ENCODE measurements around the gene ROGDI. TPM values are rescaled to one million over a fixed set of nuclear protein-coding genes. Genes with fewer than 3 reads are reported as not detected.

The ROGDI gene
- total RNA-seq, 4 donors from 2014 or later: 9.8 to 16.1 (median 12.2) TPM

- no peak for DNase-seq (ENCODE audit: low spot score in 2 of 2)
- Histone ChIP-seq H3K4me3 (no peak overlapping the region), H3K9me3 (no peaks in the 10 kb centered on the region), H3K27ac (no peak overlapping the region), H3K36me3 (no peaks in the 10 kb centered on the region), H3K27me3 (no peaks in the 10 kb centered on the region), H3K4me1 (no peaks in the 10 kb centered on the region)
- WGBS: 63% methylated on average over 10 of the region's 10 CpGs
- TF ChIP-seq CTCF (IDR thresholded peaks at IDR 0.05): no peak
These were observed 11.6 kb downstream of the ROGDI start for GRCh38 chr16:4790871-4791270.

- Histone ChIP-seq H3K36me3 (no peaks in the 10 kb centered on the region), H3K4me3 (no peak overlapping the region), H3K4me1 (no peaks in the 10 kb centered on the region), H3K27ac (no peak overlapping the region), H3K9me3 (no peaks in the 10 kb centered on the region), H3K27me3 (no peaks in the 10 kb centered on the region)
- 85% methylated on average over 10 of the region's 10 CpGs for WGBS
- TF ChIP-seq POLR2AphosphoS5 (IDR thresholded peaks at IDR 0.05): no peak
- TF ChIP-seq CTCF (IDR thresholded peaks at IDR 0.05): no peak
- TF ChIP-seq POLR2A (IDR thresholded peaks at IDR 0.05): no peak
- TF ChIP-seq EP300 (IDR thresholded peaks at IDR 0.05): no peak
- no peak for DNase-seq (ENCODE audit: low spot score in 2 of 2)
These were observed 12.2 kb downstream of the ROGDI start for GRCh38 chr16:4790261-4790660.

- 92% methylated on average over 7 of the region's 7 CpGs for WGBS
- Histone ChIP-seq H3K4me1 (no peaks in the 10 kb centered on the region), H3K27me3 (no peaks in the 10 kb centered on the region), H3K27ac (no peak overlapping the region), H3K4me3 (no peak overlapping the region), H3K9me3 (no peaks in the 10 kb centered on the region), H3K36me3 (no peaks in the 10 kb centered on the region)
- DNase-seq (ENCODE audit: low spot score in 2 of 2): no peak
- no peak for TF ChIP-seq POLR2A (IDR thresholded peaks at IDR 0.05)
- no peak for TF ChIP-seq POLR2AphosphoS5 (IDR thresholded peaks at IDR 0.05)
- no peak for TF ChIP-seq EP300 (IDR thresholded peaks at IDR 0.05)
- TF ChIP-seq CTCF (IDR thresholded peaks at IDR 0.05): no peak
These were observed 13.5 kb downstream of the ROGDI start for GRCh38 chr16:4788910-4789309.

GRCh38 chr16:4788489-4788889, 13.9 kb downstream of the ROGDI start:
- WGBS: 68% methylated on average over 9 of the region's 9 CpGs
- no peaks in the 10 kb centered on the region for H3K4me1 ChIP-seq
- no peaks in the 10 kb centered on the region for H3K36me3 ChIP-seq
- no peaks in the 10 kb centered on the region for H3K27me3 ChIP-seq
- no peak overlapping the region for H3K27ac ChIP-seq
- DNase-seq (ENCODE audit: low spot score in 2 of 2): no peak
- no peak for TF ChIP-seq CTCF (IDR thresholded peaks at IDR 0.05)
- TF ChIP-seq EP300 (IDR thresholded peaks at IDR 0.05): no peak
- TF ChIP-seq POLR2A (IDR thresholded peaks at IDR 0.05): no peak
- no peak for TF ChIP-seq POLR2AphosphoS5 (IDR thresholded peaks at IDR 0.05)
- no peaks in the 10 kb centered on the region for H3K9me3 ChIP-seq
- H3K4me3 ChIP-seq: no peak overlapping the region

GRCh38 chr16:4787627-4788482, 14.6 kb downstream of the ROGDI start, which contains the start of gene SEPTIN12:
Gene SEPTIN12, minus strand, starts transcription at chr16:4788345. Its CDS starts 700 bp downstream, at chr16:4787645.
- H3K36me3 ChIP-seq: no peaks in the 10 kb centered on the region
- no peaks in the 10 kb centered on the region for H3K9me3 ChIP-seq
- 85% methylated on average over 10 of the region's 14 CpGs for WGBS
- no peak for DNase-seq (ENCODE audit: low spot score in 2 of 2)
- H3K4me3 ChIP-seq: no peak within 1 kb of the TSS
- no peaks in the 10 kb centered on the region for H3K27me3 ChIP-seq
- H3K4me1 ChIP-seq: no peaks in the 10 kb centered on the region
- no peak for TF ChIP-seq POLR2A (IDR thresholded peaks at IDR 0.05)
- no peak for TF ChIP-seq EP300 (IDR thresholded peaks at IDR 0.05)
- TF ChIP-seq CTCF (IDR thresholded peaks at IDR 0.05): no peak
- no peak for TF ChIP-seq POLR2AphosphoS5 (IDR thresholded peaks at IDR 0.05)
- no peak within 1 kb of the TSS for H3K27ac ChIP-seq

Measured in suprapubic skin (tissue), 4 donors.